ENCODE results near the gene NCEH1. TPM values are rescaled to one million over a fixed set of nuclear protein-coding genes. Genes with fewer than 3 reads are reported as not detected.
"Not testable (repeated sequence)": the region's sequence is repeated elsewhere in the genome, so short reads cannot be mapped to it uniquely, and the experiment has no call there.

NCEH1 gene
- polyA plus RNA-seq, 1 experiment = 14.8 TPM

GRCh38 chr3:172596394-172596706 lies 114.5 kb downstream of the NCEH1 start:
- ChIA-PET POLR2A (no interaction called here), CTCF (interaction anchor here (0.7 to 3.0 kb wide), 10 partner anchors 11 to 192 kb away, joined by 3 to 15 read pairs (median 5); no protein-coding TSS in a partner anchor)
- no peak overlapping the region for H3K4me3 ChIP-seq (ENCODE audit: low read depth, low read length)
- no peaks in the 10 kb centered on the region; the same call in 1 of the 2 replicates for H3K27me3 ChIP-seq (ENCODE audit: control insufficient read depth, insufficient read depth, low read length)
- no peak for DNase-seq (ENCODE audit: low read depth)
- no peak for TF ChIP-seq CTCF (IDR thresholded peaks at IDR 0.05; ENCODE audit: insufficient read depth, low read depth, low read length)
- no peaks in the 10 kb centered on the region for H3K36me3 ChIP-seq (ENCODE audit: control insufficient read depth, insufficient read depth, low read length)

GRCh38 chr3:172595664-172596393 lies 115.0 kb downstream of the NCEH1 start:
- no peak for DNase-seq (ENCODE audit: low read depth)
- ChIA-PET CTCF (interaction anchor here (0.7 to 3.0 kb wide), 13 partner anchors 9 to 192 kb away, joined by 3 to 15 read pairs (median 4); no protein-coding TSS in a partner anchor), POLR2A (no interaction called here)
- peak; percentile 64 for TF ChIP-seq CTCF (IDR thresholded peaks at IDR 0.05; ENCODE audit: insufficient read depth, low read depth, low read length)
- no peaks in the 10 kb centered on the region for H3K36me3 ChIP-seq (ENCODE audit: control insufficient read depth, insufficient read depth, low read length)
- no peak overlapping the region for H3K4me3 ChIP-seq (ENCODE audit: low read depth, low read length)
- H3K27me3 ChIP-seq (ENCODE audit: control insufficient read depth, insufficient read depth, low read length) = no peaks in the 10 kb centered on the region; the same call in 1 of the 2 replicates

- H3K36me3 ChIP-seq (ENCODE audit: control insufficient read depth, insufficient read depth, low read length); H3K27me3 ChIP-seq (ENCODE audit: control insufficient read depth, insufficient read depth, low read length); H3K4me3 ChIP-seq (ENCODE audit: low read depth, low read length); POLR2A ChIA-PET; DNase-seq (ENCODE audit: low read depth): not testable (repeated sequence)
- CTCF ChIA-PET = interaction anchor here (0.7 to 3.0 kb wide), 9 partner anchors 8 to 108 kb away, joined by 3 to 15 read pairs (median 3); no protein-coding TSS in a partner anchor
These were observed 115.8 kb downstream of the NCEH1 start for GRCh38 chr3:172594900-172595663.

- Histone ChIP-seq H3K4me3 (ENCODE audit: low read depth, low read length) (no peak overlapping the region), H3K36me3 (ENCODE audit: control insufficient read depth, insufficient read depth, low read length) (no peaks in the 10 kb centered on the region), H3K27me3 (ENCODE audit: control insufficient read depth, insufficient read depth, low read length) (0 out of 2 replicates have a peak, but pooled peaks cover 1% of the 10 kb centered on the region)
- POLR2A ChIA-PET = no interaction called here
- CTCF ChIA-PET = interaction anchor here (1.6 kb wide), 1 partner anchor 14 kb away, joined by 4 read pairs; no protein-coding TSS in a partner anchor
- DNase-seq (ENCODE audit: low read depth) = no peak
- TF ChIP-seq CTCF (IDR thresholded peaks at IDR 0.05; ENCODE audit: insufficient read depth, low read depth, low read length) = no peak
These were observed 117.8 kb downstream of the NCEH1 start for GRCh38 chr3:172592898-172593669.

- POLR2A ChIA-PET = no interaction called here
- H3K4me3 ChIP-seq (ENCODE audit: low read depth, low read length) = no peak overlapping the region
- CTCF ChIA-PET = interaction anchor here (1.6 kb wide), 1 partner anchor 15 kb away, joined by 4 read pairs; no protein-coding TSS in a partner anchor
- no peaks in the 10 kb centered on the region for H3K36me3 ChIP-seq (ENCODE audit: control insufficient read depth, insufficient read depth, low read length)
- no peak for DNase-seq (ENCODE audit: low read depth)
- H3K27me3 ChIP-seq (ENCODE audit: control insufficient read depth, insufficient read depth, low read length) = 0 out of 2 replicates have a peak, but pooled peaks cover 1% of the 10 kb centered on the region
- no peak for TF ChIP-seq CTCF (IDR thresholded peaks at IDR 0.05; ENCODE audit: insufficient read depth, low read depth, low read length)
These were observed 118.7 kb downstream of the NCEH1 start for GRCh38 chr3:172591876-172592771.

Data from BJ (cell line).